GM18517 (cell line): ENCODE data around the gene TBC1D4.
"Not testable (repeated sequence)": the region's sequence is repeated elsewhere in the genome, so short reads cannot be mapped to it uniquely, and the experiment has no call there.

ENCODE experiments used
- ATAC-seq: cut with Tn5 transposase; IDR thresholded peaks from one replicate; pipeline ENCODE4 v1.9.1; 2021; ENCODE audit warnings: mild to moderate bottlenecking, moderate library complexity; ENCODE audit not compliant: unreplicated experiment

Gene TBC1D4

GRCh38 chr13:75365724-75366173 is 116.2 kb downstream of the TBC1D4 start:
- peak; percentile 92 for ATAC-seq

- ATAC-seq = no peak
Measured at GRCh38 chr13:75364131-75364713, 117.7 kb downstream of the TBC1D4 start.

- no peak for ATAC-seq
Measured at GRCh38 chr13:75363371-75363770, 118.6 kb downstream of the TBC1D4 start.

GRCh38 chr13:75362026-75362425 is 119.9 kb downstream of the TBC1D4 start:
- ATAC-seq = no peak

GRCh38 chr13:75360170-75360569 is 121.8 kb downstream of the TBC1D4 start:
- ATAC-seq = no peak

DNA sequence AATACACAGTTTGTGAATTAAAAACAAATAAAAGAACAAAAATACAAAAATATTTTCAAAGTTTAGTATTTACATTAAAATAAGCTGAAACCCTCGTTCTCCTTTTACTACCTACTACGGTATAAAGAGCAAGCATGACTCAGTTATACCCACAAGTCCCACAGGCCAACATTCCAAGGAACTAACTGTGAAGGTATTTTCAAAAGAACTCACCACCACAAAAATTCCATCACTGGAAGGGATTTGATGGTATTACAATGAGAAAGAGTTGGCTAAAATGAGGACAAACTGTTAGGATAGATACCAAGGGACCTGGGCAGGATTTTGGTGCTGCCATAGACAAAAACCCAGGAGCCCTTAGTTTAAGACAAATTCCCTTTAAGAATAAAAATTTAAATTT is 122.7 kb downstream of the TBC1D4 start:
- ATAC-seq = no peak

- peak; percentile 93 for ATAC-seq
Measured at GRCh38 chr13:75357576-75358289, 124.2 kb downstream of the TBC1D4 start.

- no peak for ATAC-seq
Measured at GRCh38 chr13:75356421-75356820, 125.5 kb downstream of the TBC1D4 start.

- ATAC-seq = no peak
Measured at GRCh38 chr13:75355609-75356008, 126.4 kb downstream of the TBC1D4 start.

DNA sequence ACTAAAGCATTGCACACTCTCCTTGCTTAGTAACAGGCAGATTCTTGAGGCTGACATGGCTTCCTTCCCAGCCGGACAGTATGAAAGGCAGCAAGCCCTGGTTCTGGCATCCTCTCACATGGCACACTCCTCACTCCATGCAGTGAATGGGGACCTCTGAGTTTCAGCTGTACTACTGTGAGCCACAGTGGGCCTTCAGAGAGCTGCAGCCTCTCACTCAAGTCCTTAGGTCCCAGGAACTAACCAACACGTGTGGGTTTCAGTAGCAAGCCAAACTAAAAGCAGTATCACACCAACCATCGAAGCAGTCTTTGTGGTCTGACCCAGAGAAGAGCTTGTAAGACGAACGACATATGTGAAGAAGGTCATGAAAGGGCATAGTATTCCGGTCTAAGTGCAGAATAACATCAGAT is 128.2 kb downstream of the TBC1D4 start:
- peak; percentile 73 for ATAC-seq

DNA sequence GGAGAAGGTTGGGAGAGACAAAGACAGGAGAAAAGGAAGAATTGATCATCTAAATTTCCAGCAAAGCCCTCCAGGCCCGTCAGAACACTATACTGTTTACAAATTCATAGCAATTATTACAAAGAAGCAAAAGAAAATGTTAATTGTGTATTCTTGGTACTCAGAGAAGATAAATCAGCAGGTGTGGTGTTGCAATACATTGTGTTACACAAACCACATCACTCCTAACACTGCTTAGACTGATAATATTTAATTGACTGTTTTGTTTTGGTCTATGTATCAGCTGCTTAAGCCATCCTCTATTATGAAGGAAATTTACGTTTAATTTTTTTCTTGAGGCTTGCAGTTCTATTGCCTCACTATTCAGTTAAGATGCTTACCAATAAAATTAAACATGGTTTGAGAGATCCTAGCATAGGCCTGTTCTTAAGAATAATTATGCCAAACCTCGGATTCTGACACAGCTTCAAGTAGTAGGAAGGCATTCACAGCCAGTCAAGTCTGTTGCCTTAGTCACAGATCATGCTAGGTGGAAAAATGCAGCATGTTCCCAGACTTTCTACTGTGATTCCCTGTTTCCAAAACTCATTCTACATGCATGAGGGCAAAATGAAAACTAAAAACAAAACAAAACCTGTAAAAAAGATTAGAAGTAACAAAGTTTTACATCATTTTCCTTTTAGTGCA is 129.2 kb downstream of the TBC1D4 start:
- ATAC-seq = no peak

GRCh38 chr13:75351538-75351937 is 130.4 kb downstream of the TBC1D4 start:
- ATAC-seq = not testable (repeated sequence)

- ATAC-seq = no peak
Measured at GRCh38 chr13:75347925-75348324, 134.0 kb downstream of the TBC1D4 start.

DNA sequence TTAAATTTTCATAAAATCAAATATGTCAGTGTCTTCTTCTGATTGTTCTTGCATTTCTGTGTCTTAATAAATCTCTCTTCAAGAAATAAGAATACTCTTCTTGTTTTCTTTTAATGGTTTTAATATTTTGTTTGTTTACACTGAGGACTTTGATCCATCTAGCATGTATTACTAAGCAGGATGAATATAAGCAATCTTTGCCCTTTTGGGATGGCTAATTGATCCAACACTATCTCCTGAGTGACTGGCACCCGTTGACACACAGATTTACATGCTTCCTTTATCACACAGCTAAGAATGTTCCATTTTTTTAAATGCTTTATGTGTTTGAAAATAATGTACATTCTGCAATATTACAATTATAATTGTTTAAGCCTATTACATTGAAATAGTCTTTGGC is 134.5 kb downstream of the TBC1D4 start:
- ATAC-seq = no peak

- no peak for ATAC-seq
Measured at GRCh38 chr13:75345193-75345592, 136.8 kb downstream of the TBC1D4 start.

DNA sequence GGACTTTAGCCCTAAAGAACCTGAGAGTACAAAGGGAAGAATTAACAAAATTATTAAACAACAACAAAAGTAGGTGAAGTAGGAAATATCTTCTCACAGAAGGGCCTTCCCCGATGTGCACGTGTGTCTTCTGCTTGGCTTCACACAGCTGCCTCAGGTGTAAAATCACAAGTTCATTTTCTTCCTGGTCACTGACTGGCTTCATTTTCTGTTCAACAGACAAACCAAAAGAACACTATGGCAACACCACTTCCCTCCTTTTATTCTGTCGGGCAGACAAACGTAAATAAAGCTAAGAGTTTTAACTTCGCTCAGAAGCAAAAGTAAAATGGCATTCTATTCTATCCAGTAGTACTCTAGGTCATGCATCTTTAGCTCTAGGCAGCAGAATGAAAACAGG is 140.9 kb downstream of the TBC1D4 start:
- ATAC-seq = no peak

GRCh38 chr13:75339635-75340374 is 142.2 kb downstream of the TBC1D4 start:
- ATAC-seq = no peak

DNA sequence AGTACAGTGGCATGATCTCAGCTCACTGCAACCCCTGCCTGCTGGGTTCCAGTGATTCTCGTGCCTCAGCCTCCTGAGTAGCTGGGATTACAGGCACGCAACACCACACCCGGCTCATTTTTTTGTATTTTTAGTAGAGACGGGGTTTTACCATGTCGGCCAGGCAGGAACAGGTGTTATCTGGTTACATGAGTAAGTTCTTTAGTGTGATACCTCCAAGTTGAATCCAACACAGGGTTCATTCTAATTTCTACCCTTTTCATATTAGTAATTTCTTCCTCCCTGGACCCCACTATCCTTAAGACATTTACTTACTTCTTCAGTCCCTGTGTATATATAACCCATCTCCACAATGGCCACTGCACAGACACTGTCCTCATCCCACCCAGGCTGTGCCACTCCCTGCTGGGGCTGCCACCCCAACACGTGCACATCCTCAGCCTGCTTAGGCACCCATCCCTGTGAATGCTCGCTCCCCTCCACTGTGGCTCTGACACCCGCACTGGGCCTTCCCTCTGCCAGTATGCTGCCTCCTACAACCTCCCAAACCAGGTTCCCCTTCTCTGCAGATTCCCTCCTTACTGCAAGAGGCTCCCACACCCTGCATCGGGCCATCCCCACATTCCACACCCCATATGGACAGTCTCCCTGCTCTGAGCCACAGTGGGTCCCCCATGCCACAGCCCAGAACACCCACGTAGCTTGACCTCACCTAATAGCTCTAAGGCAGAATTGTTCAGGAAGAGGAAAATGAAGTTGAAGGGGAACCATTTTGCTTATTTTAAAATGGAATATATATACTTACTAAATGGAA is 147.1 kb downstream of the TBC1D4 start:
- ATAC-seq = no peak

- no peak for ATAC-seq
Measured at GRCh38 chr13:75333103-75333502, 148.9 kb downstream of the TBC1D4 start.

- ATAC-seq = no peak
Measured at GRCh38 chr13:75331792-75332349, 150.1 kb downstream of the TBC1D4 start.
